Psoas muscle (tissue), 8 donors: Measurements from ENCODE around the gene RPL19. TPM values are rescaled to one million over a fixed set of nuclear protein-coding genes. Genes with fewer than 3 reads are reported as not detected.

Experiments used
- ATAC-seq, 4 donors: fragments of 200-7000 bp; cut with Tn5 transposase; one replicate each; pipeline ENCODE4 v1.9.1; 2020; ENCODE audit warnings: moderate library complexity in 3 of 4, mild to moderate bottlenecking in 2 of 4
- DNase-seq, 2 donors: peaks; one replicate each; pipeline ENCODE4 v3.0.0-alpha.2; 2020
- H3K27ac ChIP-seq: fragments of 200-600 bp; one replicate; pipeline ENCODE4 v1.8.0; 2022
- H3K27me3 ChIP-seq, 3 donors: fragments of 200-600 bp in 1 of 3; one replicate each; pipeline versions ENCODE4 v1.6.1 to v1.8.0; 2013 to 2022; ENCODE audit warnings: low read length in 2 of 3, mild to moderate bottlenecking in 2 of 3, moderate library complexity in 1 of 3; ENCODE audit not compliant: insufficient read depth in 3 of 3
- H3K36me3 ChIP-seq, 2 donors: fragments of 200-600 bp in 1 of 2; one replicate each; pipeline versions ENCODE4 v1.6.1 to v1.8.0; 2013 to 2022; ENCODE audit warnings: low read depth in 1 of 2, mild to moderate bottlenecking in 1 of 2, moderate library complexity in 1 of 2; ENCODE audit not compliant: insufficient read depth in 1 of 2
- H3K4me1 ChIP-seq: fragments of 200-600 bp; one replicate; pipeline ENCODE4 v1.8.0; 2022
- H3K4me3 ChIP-seq: fragments of 200-600 bp; one replicate; pipeline ENCODE4 v1.8.0; 2022; ENCODE audit warnings: mild to moderate bottlenecking
- H3K9me3 ChIP-seq: fragments of 200-600 bp; one replicate; pipeline ENCODE4 v1.8.0; 2022
- CTCF ChIP-seq: fragments of 200-600 bp; IDR thresholded peaks from one replicate; pipeline ENCODE4 v1.8.0; 2022; ENCODE audit warnings: antibody characterized with exemption
- WGBS, 3 donors: extraction: QIAGEN DNeasy Blood & Tissue Kit; methylation state at CpG; one replicate each; pipeline versions ENCODE4 v1.1.6 to v1.1.7; 2013; 5-methylcytosine and 5-hydroxymethylcytosine counted together
- intact Hi-C, 2 donors: fragments of 100-400 bp; cut with DNase I; formaldehyde crosslinking; loops; one replicate each; pipeline versions ENCODE4 v1.11.0 to v1.14.2; 2022
- polyA plus RNA-seq, 3 donors: library from polyadenylated mRNA; stranded (reverse); fragments of 200-250 nt; gene quantifications; one replicate each; pipeline ENCODE4 v1.2.3, GENCODE V29; 2013
- total RNA-seq, 4 donors: library from RNA; stranded (reverse); fragmentation: NEBNext Ultra II Directional in 2 of 4; extraction: Animal tissue kit (Norgen Biotek cat#: 25700) in 2 of 4; gene quantifications; one replicate each; pipeline versions ENCODE4 v1.2.1 to v1.2.4, GENCODE V29; 2021 to 2023
- donor health status: healthy with polysubstance abuse.
- donor health status: DM: no; HTN: no; CAD: no; lungs with moderate emphysema.
- donor health status: Bipolar disorder and iron deficiency.
- donor health status: healthy.
- donor health status: DM: yes; HTN: yes; CAD: no.
- donor health status: DM: no; HTN: no; CAD: no.
- donor health status: DM: no; HTN: no; CAD: no.
- donor health status: DM: yes; HTN: yes; CAD: no.

RPL19 gene
- total and polyA plus RNA-seq, 7 donors, result 1,146 to 3,039 (median 1,520) TPM

- intact Hi-C loops, result loop anchor here in 1 of 2 donors (10.0 kb wide), 1 partner anchor 65 kb away; no protein-coding TSS in a partner anchor
- TF ChIP-seq CTCF, result no peak
These were observed 30.6 kb upstream of the RPL19 start for GRCh38 chr17:39169518-39169917.

GRCh38 chr17:39170109-39170508, 30.0 kb upstream of the RPL19 start:
- ATAC-seq (no peak), DNase-seq (no peak)
- Histone ChIP-seq H3K27ac (no peak overlapping the region), H3K36me3 (peaks cover 0 to 3% of the 10 kb centered on the region in 2 donors), H3K4me3 (no peak overlapping the region), H3K4me1 (peaks cover 17% of the 10 kb centered on the region), H3K9me3 (peaks cover 4% of the 10 kb centered on the region), H3K27me3 (no peaks in the 10 kb centered on the region)
- TF ChIP-seq CTCF, result no peak
- 46 to 49% (median 48%) methylated on average over 4 of the region's 4 CpGs for WGBS, 3 donors
- intact Hi-C loops, result no loop called here

More at GRCh38 chr17:39169518-39169917, 30.6 kb upstream of the RPL19 start:
- peaks cover 11% of the 10 kb centered on the region for H3K4me1 ChIP-seq
- peaks cover 4% of the 10 kb centered on the region for H3K9me3 ChIP-seq
- ATAC-seq (no peak), DNase-seq (no peak)
- no peak overlapping the region for H3K27ac ChIP-seq
- no peaks in the 10 kb centered on the region for H3K27me3 ChIP-seq
- H3K36me3 ChIP-seq, result no peaks in the 10 kb centered on the region
- 76 to 83% (median 80%) methylated on average over 3 of the region's 3 CpGs for WGBS, 3 donors
- H3K4me3 ChIP-seq, result no peak overlapping the region

GRCh38 chr17:39170558-39170957, 29.5 kb upstream of the RPL19 start:
- WGBS, 3 donors, result 65 to 72% (median 69%) methylated on average over 6 of the region's 6 CpGs
- intact Hi-C loops, result no loop called here
- Histone ChIP-seq H3K27me3 (no peaks in the 10 kb centered on the region), H3K36me3 (peaks cover 0 to 6% of the 10 kb centered on the region in 2 donors), H3K4me1 (peaks cover 21% of the 10 kb centered on the region), H3K27ac (no peak overlapping the region), H3K9me3 (peaks cover 4% of the 10 kb centered on the region), H3K4me3 (no peak overlapping the region)
- no peak for DNase-seq
- no peak for ATAC-seq
- TF ChIP-seq CTCF, result no peak

- TF ChIP-seq CTCF, result no peak
- Histone ChIP-seq H3K9me3 (peaks cover 4% of the 10 kb centered on the region), H3K36me3 (peaks cover 3 to 17% of the 10 kb centered on the region in 2 donors), H3K4me3 (no peak overlapping the region), H3K4me1 (peaks cover 34% of the 10 kb centered on the region), H3K27ac (no peak overlapping the region), H3K27me3 (no peaks in the 10 kb centered on the region)
- ATAC-seq (no peak), DNase-seq (no peak)
- intact Hi-C loops, result no loop called here
- 81 to 88% (median 87%) methylated on average over 5 of the region's 5 CpGs for WGBS, 3 donors
These were observed 28.1 kb upstream of the RPL19 start for GRCh38 chr17:39171933-39172332.

- Histone ChIP-seq H3K36me3 (peaks cover 3 to 29% of the 10 kb centered on the region in 2 donors), H3K27me3 (no peaks in the 10 kb centered on the region), H3K4me1 (peaks cover 34% of the 10 kb centered on the region), H3K27ac (peak overlapping the region; percentile 81), H3K4me3 (no peak overlapping the region), H3K9me3 (peaks cover 4% of the 10 kb centered on the region)
- no peak for DNase-seq
- intact Hi-C loops, result no loop called here
- no peak for TF ChIP-seq CTCF
- ATAC-seq, result no peak
- 62 to 69% (median 65%) methylated on average over 5 of the region's 5 CpGs for WGBS, 3 donors
These were observed 27.0 kb upstream of the RPL19 start for GRCh38 chr17:39173080-39173479.
